ENCODE results near the gene APLF. TPM values are rescaled to one million over a fixed set of nuclear protein-coding genes. Genes with fewer than 3 reads are reported as not detected.
A peak's percentile ranks its signal among the peaks of the same experiment; 100 is the strongest.
"Not testable (repeated sequence)": the region's sequence is repeated elsewhere in the genome, so short reads cannot be mapped to it uniquely, and the experiment has no call there.

Gene APLF
- total RNA-seq, 1 donor from 2014 or later, result 11.6 TPM

DNA sequence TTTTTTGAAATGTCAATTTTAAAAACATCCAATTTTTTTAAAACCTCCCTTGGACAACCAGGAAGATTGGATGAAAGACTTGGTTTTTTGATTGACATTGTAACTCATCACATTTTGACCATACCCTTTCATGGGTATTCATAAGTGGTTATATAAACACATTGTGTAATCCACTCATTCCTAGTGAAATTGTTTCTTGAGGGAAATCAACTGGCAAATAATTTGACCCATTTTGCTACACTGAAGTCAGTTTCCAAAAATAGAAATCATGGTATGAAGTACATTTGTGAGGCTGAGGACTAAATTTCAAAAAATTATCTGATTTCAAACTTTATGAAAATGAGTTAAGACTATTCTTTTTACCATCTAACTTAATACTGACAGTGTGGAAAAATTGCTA, 31.8 kb upstream of the APLF start:
- Mint-ChIP-seq H3K27ac (no peak overlapping the region), H3K36me3 (ENCODE audit: insufficient read depth) (no peaks in the 10 kb centered on the region), H3K4me1 (ENCODE audit: low read depth) (peaks cover 8% of the 10 kb centered on the region), H3K27me3 (peaks cover 27% of the 10 kb centered on the region), H3K9me3 (ENCODE audit: low read depth) (no peaks in the 10 kb centered on the region), H3K4me3 (ENCODE audit: low read depth) (no peak overlapping the region)
- TF ChIP-seq, protein P1, sequence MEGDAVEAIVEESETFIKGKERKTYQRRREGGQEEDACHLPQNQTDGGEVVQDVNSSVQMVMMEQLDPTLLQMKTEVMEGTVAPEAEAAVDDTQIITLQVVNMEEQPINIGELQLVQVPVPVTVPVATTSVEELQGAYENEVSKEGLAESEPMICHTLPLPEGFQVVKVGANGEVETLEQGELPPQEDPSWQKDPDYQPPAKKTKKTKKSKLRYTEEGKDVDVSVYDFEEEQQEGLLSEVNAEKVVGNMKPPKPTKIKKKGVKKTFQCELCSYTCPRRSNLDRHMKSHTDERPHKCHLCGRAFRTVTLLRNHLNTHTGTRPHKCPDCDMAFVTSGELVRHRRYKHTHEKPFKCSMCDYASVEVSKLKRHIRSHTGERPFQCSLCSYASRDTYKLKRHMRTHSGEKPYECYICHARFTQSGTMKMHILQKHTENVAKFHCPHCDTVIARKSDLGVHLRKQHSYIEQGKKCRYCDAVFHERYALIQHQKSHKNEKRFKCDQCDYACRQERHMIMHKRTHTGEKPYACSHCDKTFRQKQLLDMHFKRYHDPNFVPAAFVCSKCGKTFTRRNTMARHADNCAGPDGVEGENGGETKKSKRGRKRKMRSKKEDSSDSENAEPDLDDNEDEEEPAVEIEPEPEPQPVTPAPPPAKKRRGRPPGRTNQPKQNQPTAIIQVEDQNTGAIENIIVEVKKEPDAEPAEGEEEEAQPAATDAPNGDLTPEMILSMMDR (IDR thresholded peaks at IDR 0.05; ENCODE audit: unreplicated experiment), result no peak
- DNase-seq (ENCODE audit: low spot score, unreplicated experiment), result no peak

GRCh38 chr2:68436270-68436669, 31.1 kb upstream of the APLF start:
- no peak for DNase-seq (ENCODE audit: low spot score, unreplicated experiment)
- TF ChIP-seq, protein P1 (IDR thresholded peaks at IDR 0.05; ENCODE audit: unreplicated experiment), result no peak
- Mint-ChIP-seq H3K27ac (no peak overlapping the region), H3K36me3 (ENCODE audit: insufficient read depth) (no peaks in the 10 kb centered on the region), H3K27me3 (peaks cover 21% of the 10 kb centered on the region), H3K4me3 (ENCODE audit: low read depth) (no peak overlapping the region), H3K4me1 (ENCODE audit: low read depth) (peaks cover 10% of the 10 kb centered on the region), H3K9me3 (ENCODE audit: low read depth) (no peaks in the 10 kb centered on the region)

GRCh38 chr2:68438455-68439303, 28.7 kb upstream of the APLF start:
- Mint-ChIP-seq H3K27me3 (peaks cover 25% of the 10 kb centered on the region), H3K4me1 (ENCODE audit: low read depth) (peaks cover 14% of the 10 kb centered on the region), H3K4me3 (ENCODE audit: low read depth) (no peak overlapping the region), H3K9me3 (ENCODE audit: low read depth) (no peaks in the 10 kb centered on the region), H3K36me3 (ENCODE audit: insufficient read depth) (no peaks in the 10 kb centered on the region), H3K27ac (no peak overlapping the region)
- DNase-seq (ENCODE audit: low spot score, unreplicated experiment), result no peak
- TF ChIP-seq, protein P1 (IDR thresholded peaks at IDR 0.05; ENCODE audit: unreplicated experiment), result no peak

DNA sequence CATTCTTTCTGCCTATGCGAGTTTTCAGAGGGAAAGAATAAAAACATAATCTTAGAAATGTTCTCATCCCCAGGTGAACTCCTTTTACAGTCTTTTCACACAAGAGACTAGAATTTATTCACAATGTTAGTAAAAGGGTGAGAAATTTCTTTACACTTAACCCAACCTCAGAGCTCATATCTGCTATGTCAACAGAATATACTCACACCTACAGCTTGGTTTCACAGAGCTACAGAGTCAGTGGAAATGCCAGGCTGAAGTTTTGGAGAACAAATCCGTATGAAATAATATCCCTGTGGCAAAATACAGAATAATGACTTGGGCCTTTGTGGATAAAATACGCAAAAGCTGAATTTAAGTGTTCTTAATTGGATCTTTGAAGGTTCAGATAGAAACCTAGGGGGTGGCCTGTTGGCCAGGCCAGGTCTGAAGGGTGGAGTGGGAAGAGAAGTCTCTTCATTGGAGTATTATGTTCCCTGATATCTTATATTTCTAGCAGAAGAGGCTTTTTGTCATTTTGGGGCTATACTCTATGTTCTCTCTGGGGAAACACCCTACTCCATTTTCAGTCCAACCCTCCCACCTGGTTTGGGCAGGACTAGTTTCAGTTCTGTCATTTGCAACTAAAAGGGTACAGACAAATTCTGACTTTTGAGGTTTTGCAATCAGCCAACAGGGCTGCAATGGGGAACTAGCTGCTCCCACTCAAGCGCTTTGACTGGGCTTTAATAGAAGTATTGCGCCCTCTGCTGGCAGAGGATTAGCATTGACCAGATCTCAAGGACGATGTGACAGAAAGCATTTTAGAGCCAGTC, 26.0 kb upstream of the APLF start:
- Mint-ChIP-seq H3K4me1 (ENCODE audit: low read depth) (peaks cover 14% of the 10 kb centered on the region), H3K27ac (no peak overlapping the region)
- TF ChIP-seq, protein P1 (IDR thresholded peaks at IDR 0.05; ENCODE audit: unreplicated experiment), result peak; percentile 94

DNA sequence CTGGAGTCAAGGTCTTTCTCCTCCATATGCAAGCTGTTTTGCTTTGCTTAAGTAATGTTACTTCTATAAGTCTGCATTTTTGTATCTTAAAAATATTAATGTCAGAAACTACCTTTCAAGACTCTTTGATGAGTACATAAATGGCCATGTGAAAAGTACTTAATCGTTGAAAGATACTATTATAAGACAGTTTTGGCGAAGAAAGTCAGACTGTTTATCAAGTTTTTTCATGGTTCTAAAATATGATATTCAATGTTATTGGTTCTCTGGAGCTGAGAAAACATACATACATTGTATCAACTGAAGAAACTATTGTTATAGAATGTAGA, 25.4 kb upstream of the APLF start:
- H3K36me3 Mint-ChIP-seq (ENCODE audit: insufficient read depth), result no peaks in the 10 kb centered on the region
- TF ChIP-seq, protein P1 (IDR thresholded peaks at IDR 0.05; ENCODE audit: unreplicated experiment), result no peak
- no peaks in the 10 kb centered on the region for H3K9me3 Mint-ChIP-seq (ENCODE audit: low read depth)
- peaks cover 25% of the 10 kb centered on the region for H3K27me3 Mint-ChIP-seq
- H3K4me1 Mint-ChIP-seq (ENCODE audit: low read depth), result peaks cover 14% of the 10 kb centered on the region
- H3K4me3 Mint-ChIP-seq (ENCODE audit: low read depth), result no peak overlapping the region
- DNase-seq (ENCODE audit: low spot score, unreplicated experiment), result no peak
- no peak overlapping the region for H3K27ac Mint-ChIP-seq

More for the DNA sequence above, 26.0 kb upstream of the APLF start:
- Mint-ChIP-seq H3K27me3 (peaks cover 26% of the 10 kb centered on the region), H3K36me3 (ENCODE audit: insufficient read depth) (no peaks in the 10 kb centered on the region), H3K4me3 (ENCODE audit: low read depth) (no peak overlapping the region), H3K9me3 (ENCODE audit: low read depth) (no peaks in the 10 kb centered on the region)
- peak; percentile 75 for DNase-seq (ENCODE audit: low spot score, unreplicated experiment)

GRCh38 chr2:68446425-68446824, 21.0 kb upstream of the APLF start:
- H3K4me1 Mint-ChIP-seq (ENCODE audit: low read depth); H3K36me3 Mint-ChIP-seq (ENCODE audit: insufficient read depth); DNase-seq (ENCODE audit: low spot score, unreplicated experiment); H3K27ac Mint-ChIP-seq; H3K4me3 Mint-ChIP-seq (ENCODE audit: low read depth); H3K9me3 Mint-ChIP-seq (ENCODE audit: low read depth): not testable (repeated sequence)
- H3K27me3 Mint-ChIP-seq, result peaks cover 15% of the 10 kb centered on the region
